Fibroblast of the aortic adventitia (primary cell): Measurements from ENCODE around the gene BAD. TPM values are rescaled to one million over a fixed set of nuclear protein-coding genes. Genes with fewer than 3 reads are reported as not detected.

Experiments
- DNase-seq: peaks from one replicate; pipeline ENCODE4 v3.0.0-alpha.2; 2010; ENCODE audit warnings: low read depth
- H3K4me3 ChIP-seq: 2 replicates; pipeline ENCODE4 v1.5.1; 2011; ENCODE audit warnings: low read depth, mild to moderate bottlenecking, control low read depth, low read length, moderate library complexity
- total RNA-seq: library from RNA; depleted of rRNA; stranded (reverse); fragments of >200 nt; gene quantifications from 2 replicates; pipeline ENCODE4 v1.2.3, GENCODE V29; 2012; ENCODE audit warnings: low replicate concordance
- TF ChIP-seq, protein P1 (sequence below): IDR thresholded peaks from 2 replicates; pipeline ENCODE4 v1.5.1; 2011; ENCODE audit warnings: mild to moderate bottlenecking, low read length, control low read depth, inconsistent platforms; ENCODE audit not compliant: insufficient read depth

Gene BAD
- total RNA-seq, 1 donor, result 69.6 TPM

DNA sequence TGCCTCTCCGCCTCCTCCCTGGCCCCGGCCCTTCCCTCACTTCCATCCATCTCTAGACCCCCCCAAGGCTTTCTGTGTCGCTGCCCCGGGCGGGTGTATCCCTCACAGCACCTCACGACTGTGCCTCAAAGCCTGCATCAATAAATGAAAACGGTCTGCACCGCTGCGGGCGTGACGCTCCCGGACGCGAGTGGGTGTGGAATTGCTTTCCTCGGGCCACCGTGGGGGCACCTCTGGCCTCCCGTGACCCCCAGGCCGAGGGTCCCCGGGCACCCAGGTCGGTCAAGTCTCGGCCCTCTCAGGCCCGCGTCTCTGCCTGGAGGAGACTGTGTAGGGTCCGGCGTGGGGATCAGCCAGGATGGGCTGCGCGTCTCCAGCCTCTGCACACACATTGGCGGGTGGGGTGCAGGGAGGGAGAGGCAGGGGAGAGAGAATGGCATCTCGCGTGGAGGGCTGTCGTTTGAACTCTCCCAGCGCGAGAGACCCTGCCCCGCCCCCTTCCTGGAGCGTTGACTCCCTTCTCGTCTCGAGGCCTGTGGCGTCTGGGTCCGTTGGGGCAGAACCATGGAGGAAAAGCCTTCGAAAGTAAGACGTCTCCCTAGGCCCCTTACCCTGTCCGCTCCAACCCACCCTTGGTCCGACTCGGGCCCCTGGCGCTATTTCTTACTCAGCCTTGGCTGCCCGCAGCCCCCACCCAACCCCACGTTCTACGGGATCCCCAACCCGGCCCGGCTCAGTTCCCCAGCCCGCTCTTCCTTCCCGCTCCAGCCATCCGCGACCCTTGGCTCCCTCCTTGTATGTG, 15.6 kb upstream of the BAD start, which contains the start of gene CATSPERZ:
Gene CATSPERZ (plus strand): TSS at position 512 of the 802 bp plus-strand sequence. CDS start 53 bp downstream, at position 565.
- TF ChIP-seq, protein P1, sequence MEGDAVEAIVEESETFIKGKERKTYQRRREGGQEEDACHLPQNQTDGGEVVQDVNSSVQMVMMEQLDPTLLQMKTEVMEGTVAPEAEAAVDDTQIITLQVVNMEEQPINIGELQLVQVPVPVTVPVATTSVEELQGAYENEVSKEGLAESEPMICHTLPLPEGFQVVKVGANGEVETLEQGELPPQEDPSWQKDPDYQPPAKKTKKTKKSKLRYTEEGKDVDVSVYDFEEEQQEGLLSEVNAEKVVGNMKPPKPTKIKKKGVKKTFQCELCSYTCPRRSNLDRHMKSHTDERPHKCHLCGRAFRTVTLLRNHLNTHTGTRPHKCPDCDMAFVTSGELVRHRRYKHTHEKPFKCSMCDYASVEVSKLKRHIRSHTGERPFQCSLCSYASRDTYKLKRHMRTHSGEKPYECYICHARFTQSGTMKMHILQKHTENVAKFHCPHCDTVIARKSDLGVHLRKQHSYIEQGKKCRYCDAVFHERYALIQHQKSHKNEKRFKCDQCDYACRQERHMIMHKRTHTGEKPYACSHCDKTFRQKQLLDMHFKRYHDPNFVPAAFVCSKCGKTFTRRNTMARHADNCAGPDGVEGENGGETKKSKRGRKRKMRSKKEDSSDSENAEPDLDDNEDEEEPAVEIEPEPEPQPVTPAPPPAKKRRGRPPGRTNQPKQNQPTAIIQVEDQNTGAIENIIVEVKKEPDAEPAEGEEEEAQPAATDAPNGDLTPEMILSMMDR, result no peak
- peak within 1 kb of the TSS; percentile 31 for H3K4me3 ChIP-seq
- DNase-seq, result no peak

GRCh38 chr11:64298966-64299846, 14.7 kb upstream of the BAD start:
- TF ChIP-seq, protein P1, result no peak
- DNase-seq, result no peak
- peak overlapping the region; percentile 9 for H3K4me3 ChIP-seq

- no peak overlapping the region for H3K4me3 ChIP-seq
- DNase-seq, result no peak
- TF ChIP-seq, protein P1, result no peak
These were observed 13.4 kb upstream of the BAD start for GRCh38 chr11:64297699-64298358.

DNA sequence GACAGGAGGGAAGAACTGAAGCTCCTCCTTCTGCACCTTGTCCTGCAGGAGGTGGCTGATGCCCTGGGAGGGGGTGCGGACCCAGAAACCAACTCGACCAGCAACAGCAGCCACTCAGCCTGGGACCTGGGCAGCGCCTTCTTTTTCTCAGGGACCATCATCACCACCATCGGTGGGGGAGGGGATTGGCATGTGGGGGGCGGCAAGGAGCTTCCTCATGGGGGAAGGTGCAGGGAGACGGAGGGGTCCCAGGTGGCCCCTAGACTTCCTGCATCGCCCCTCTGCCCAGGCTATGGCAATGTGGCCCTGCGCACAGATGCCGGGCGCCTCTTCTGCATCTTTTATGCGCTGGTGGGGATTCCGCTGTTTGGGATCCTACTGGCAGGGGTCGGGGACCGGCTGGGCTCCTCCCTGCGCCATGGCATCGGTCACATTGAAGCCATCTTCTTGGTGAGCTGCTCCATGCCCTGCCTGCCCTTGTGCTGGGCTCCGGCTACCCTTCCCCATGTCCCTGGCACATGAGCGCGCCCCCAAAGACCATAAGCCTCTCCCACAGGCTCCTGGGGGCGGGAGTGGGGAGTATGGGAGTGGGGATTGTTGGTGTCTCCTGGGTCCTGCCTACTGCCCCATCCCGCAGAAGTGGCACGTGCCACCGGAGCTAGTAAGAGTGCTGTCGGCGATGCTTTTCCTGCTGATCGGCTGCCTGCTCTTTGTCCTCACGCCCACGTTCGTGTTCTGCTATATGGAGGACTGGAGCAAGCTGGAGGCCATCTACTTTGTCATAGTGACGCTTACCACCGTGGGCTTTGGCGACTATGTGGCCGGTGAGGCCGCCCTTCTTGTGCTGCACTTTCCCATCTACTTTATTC, 12.6 kb upstream of the BAD start:
- TF ChIP-seq, protein P1, result no peak
- no peak for DNase-seq
- H3K4me3 ChIP-seq, result no peak overlapping the region

DNA sequence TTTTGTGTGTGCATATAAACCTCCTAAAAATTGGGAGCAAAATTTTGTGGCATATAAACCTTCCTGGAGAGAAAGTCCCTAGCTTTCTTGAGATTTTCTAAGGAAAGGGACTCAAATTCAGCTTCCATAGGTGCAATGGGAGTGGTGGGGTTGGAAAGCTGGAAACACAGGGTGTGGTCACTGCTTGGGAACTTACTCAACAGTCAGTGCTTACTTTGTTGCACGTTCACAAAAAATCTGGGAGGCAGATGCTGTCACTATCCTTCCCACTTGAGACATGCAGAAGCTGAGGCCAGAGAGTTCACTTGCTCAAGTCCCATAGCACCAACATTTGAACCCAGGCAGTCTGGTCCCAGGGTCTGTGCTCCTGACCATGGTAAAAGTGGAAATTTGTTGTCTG, 11.8 kb upstream of the BAD start:
- H3K4me3 ChIP-seq, result no peak overlapping the region
- no peak for DNase-seq
- TF ChIP-seq, protein P1, result no peak

- DNase-seq, result no peak
- TF ChIP-seq, protein P1, result no peak
- H3K4me3 ChIP-seq, result no peak overlapping the region
These were observed 11.3 kb upstream of the BAD start for GRCh38 chr11:64295760-64296159.
